Activated CD8-positive, alpha-beta T cell treated with anti-CD3 and anti-CD28 coated beads for 36 hours (primary cell): ENCODE measurements around the gene CNPPD1. TPM values are rescaled to one million over a fixed set of nuclear protein-coding genes. Genes with fewer than 3 reads are reported as not detected.

Source experiments
- ATAC-seq: fragments of 200-7000 bp; cut with Tn5 transposase; one replicate; pipeline ENCODE4 v1.10.0; 2021; ENCODE audit warnings: mild to moderate bottlenecking, moderate library complexity
- CTCF ChIA-PET: fragments of 350-600 bp; sonication (Branson Sonifier 250); formaldehyde crosslinking; loops from one replicate; lab custom pipeline; 2021; ENCODE audit warnings: antibody characterized with exemption; lab: Charles Lee
- POLR2A ChIA-PET: fragments of 350-600 bp; sonication (Branson Sonifier 250); formaldehyde crosslinking; loops from one replicate; lab custom pipeline; 2021; ENCODE audit warnings: antibody characterized with exemption; lab: Charles Lee
- DNase-seq: peaks from one replicate; pipeline ENCODE4 v3.0.0-alpha.2; 2020
- H3K27ac Mint-ChIP-seq: one replicate; pipeline ENCODE4 v1.8.0; 2021; ENCODE audit warnings: mild to moderate bottlenecking, mixed read lengths
- H3K27me3 Mint-ChIP-seq: one replicate; pipeline ENCODE4 v1.8.0; 2021; ENCODE audit warnings: mixed read lengths
- H3K36me3 Mint-ChIP-seq: one replicate; pipeline ENCODE4 v1.8.0; 2021; ENCODE audit warnings: low read depth, mixed read lengths
- H3K4me1 Mint-ChIP-seq: one replicate; pipeline ENCODE4 v1.8.0; 2021; ENCODE audit warnings: low read depth, mixed read lengths
- H3K4me3 Mint-ChIP-seq: one replicate; pipeline ENCODE4 v1.8.0; 2021; ENCODE audit warnings: mild to moderate bottlenecking, moderate library complexity, mixed read lengths
- H3K9me3 Mint-ChIP-seq: one replicate; pipeline ENCODE4 v1.8.0; 2021; ENCODE audit warnings: mixed read lengths
- intact Hi-C: fragments of 100-400 bp; cut with micrococcal nuclease; formaldehyde crosslinking; loops from one replicate; pipeline ENCODE4 v1.10.0; 2022
- total RNA-seq, 2 experiments: library from RNA; stranded (reverse); gene quantifications; one replicate each; pipeline ENCODE4 v1.2.3, GENCODE V29; 2021
- TF ChIP-seq, protein P1 (sequence below): fragments of 200-600 bp; IDR thresholded peaks from one replicate; pipeline ENCODE4 v1.8.0; 2022; ENCODE audit warnings: antibody characterized with exemption, mild to moderate bottlenecking

The CNPPD1 gene
- total RNA-seq, 2 experiments from 2014 or later: 38.6 to 38.7 TPM

GRCh38 chr2:219213486-219214071 lies 36.9 kb upstream of the CNPPD1 start:
- H3K27ac Mint-ChIP-seq: no peak overlapping the region
- H3K4me3 Mint-ChIP-seq: no peak overlapping the region
- H3K4me1 Mint-ChIP-seq: peaks cover 41% of the 10 kb centered on the region
- intact Hi-C loops: loop anchor here (5.0 kb wide), 1 partner anchor 51 kb away; the partner anchor contains the start of gene NHEJ1
- H3K27me3 Mint-ChIP-seq: no peaks in the 10 kb centered on the region
- CTCF ChIA-PET: interaction anchor here (3.4 to 6.7 kb wide), 3 partner anchors 41 to 82 kb away, joined by 13 to 49 read pairs (median 22); partner anchors contain the start of genes NHEJ1 and SLC23A3
- peaks cover 49% of the 10 kb centered on the region for H3K36me3 Mint-ChIP-seq
- ATAC-seq: no peak
- POLR2A ChIA-PET: interaction anchor here (1.5 kb wide), 1 partner anchor 13 kb away, joined by 4 read pairs; no protein-coding TSS in a partner anchor
- H3K9me3 Mint-ChIP-seq: no peaks in the 10 kb centered on the region
- TF ChIP-seq, protein P1, sequence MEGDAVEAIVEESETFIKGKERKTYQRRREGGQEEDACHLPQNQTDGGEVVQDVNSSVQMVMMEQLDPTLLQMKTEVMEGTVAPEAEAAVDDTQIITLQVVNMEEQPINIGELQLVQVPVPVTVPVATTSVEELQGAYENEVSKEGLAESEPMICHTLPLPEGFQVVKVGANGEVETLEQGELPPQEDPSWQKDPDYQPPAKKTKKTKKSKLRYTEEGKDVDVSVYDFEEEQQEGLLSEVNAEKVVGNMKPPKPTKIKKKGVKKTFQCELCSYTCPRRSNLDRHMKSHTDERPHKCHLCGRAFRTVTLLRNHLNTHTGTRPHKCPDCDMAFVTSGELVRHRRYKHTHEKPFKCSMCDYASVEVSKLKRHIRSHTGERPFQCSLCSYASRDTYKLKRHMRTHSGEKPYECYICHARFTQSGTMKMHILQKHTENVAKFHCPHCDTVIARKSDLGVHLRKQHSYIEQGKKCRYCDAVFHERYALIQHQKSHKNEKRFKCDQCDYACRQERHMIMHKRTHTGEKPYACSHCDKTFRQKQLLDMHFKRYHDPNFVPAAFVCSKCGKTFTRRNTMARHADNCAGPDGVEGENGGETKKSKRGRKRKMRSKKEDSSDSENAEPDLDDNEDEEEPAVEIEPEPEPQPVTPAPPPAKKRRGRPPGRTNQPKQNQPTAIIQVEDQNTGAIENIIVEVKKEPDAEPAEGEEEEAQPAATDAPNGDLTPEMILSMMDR: no peak
- no peak for DNase-seq

- Mint-ChIP-seq H3K36me3 (peaks cover 48% of the 10 kb centered on the region), H3K4me3 (no peak overlapping the region), H3K27me3 (no peaks in the 10 kb centered on the region), H3K27ac (no peak overlapping the region), H3K9me3 (no peaks in the 10 kb centered on the region), H3K4me1 (peaks cover 46% of the 10 kb centered on the region)
- DNase-seq (no peak), ATAC-seq (no peak)
- TF ChIP-seq, protein P1: no peak
- intact Hi-C loops: loop anchor here (5.0 kb wide), 1 partner anchor 51 kb away; the partner anchor contains the start of gene NHEJ1
- POLR2A ChIA-PET: interaction anchor here (1.3 to 1.5 kb wide), 3 partner anchors 9 to 64 kb away, joined by 3 to 4 read pairs (median 3); no protein-coding TSS in a partner anchor
- CTCF ChIA-PET: interaction anchor here (3.4 to 6.7 kb wide), 3 partner anchors 40 to 82 kb away, joined by 13 to 49 read pairs (median 22); partner anchors contain the start of genes NHEJ1 and SLC23A3
These were observed 36.3 kb upstream of the CNPPD1 start for GRCh38 chr2:219213026-219213415.

- peaks cover 44% of the 10 kb centered on the region for H3K36me3 Mint-ChIP-seq
- ATAC-seq (no peak), DNase-seq (no peak)
- ChIA-PET CTCF (interaction anchor here (0.6 to 6.7 kb wide), 8 partner anchors 8 to 84 kb away, joined by 3 to 49 read pairs (median 4); partner anchors contain the start of genes NHEJ1 and SLC23A3), POLR2A (interaction anchor here (2.0 kb wide), 1 partner anchor 39 kb away, joined by 7 read pairs; no protein-coding TSS in a partner anchor)
- H3K27me3 Mint-ChIP-seq: no peaks in the 10 kb centered on the region
- H3K4me1 Mint-ChIP-seq: peaks cover 43% of the 10 kb centered on the region
- TF ChIP-seq, protein P1: no peak
- no peaks in the 10 kb centered on the region for H3K9me3 Mint-ChIP-seq
- intact Hi-C loops: loop anchor here (5.0 kb wide), 1 partner anchor 49 kb away; the partner anchor contains the start of gene NHEJ1
- H3K4me3 Mint-ChIP-seq: no peak overlapping the region
- H3K27ac Mint-ChIP-seq: peak overlapping the region; percentile 64
These were observed 34.2 kb upstream of the CNPPD1 start for GRCh38 chr2:219210886-219211362.

- TF ChIP-seq, protein P1: no peak
- peaks cover 44% of the 10 kb centered on the region for H3K36me3 Mint-ChIP-seq
- H3K4me1 Mint-ChIP-seq: peaks cover 44% of the 10 kb centered on the region
- intact Hi-C loops: loop anchor here (5.0 kb wide), 1 partner anchor 48 kb away; the partner anchor contains the start of gene NHEJ1
- ATAC-seq: no peak
- DNase-seq: no peak
- no peaks in the 10 kb centered on the region for H3K27me3 Mint-ChIP-seq
- ChIA-PET POLR2A (interaction anchor here (1.3 to 2.0 kb wide), 4 partner anchors 9 to 50 kb away, joined by 4 to 9 read pairs (median 6); partner anchors contain the start of gene NHEJ1), CTCF (interaction anchor here (0.9 to 6.7 kb wide), 4 partner anchors 13 to 85 kb away, joined by 3 to 49 read pairs (median 13); partner anchors contain the start of genes NHEJ1 and SLC23A3)
- H3K4me3 Mint-ChIP-seq: no peak overlapping the region
- H3K9me3 Mint-ChIP-seq: no peaks in the 10 kb centered on the region
- peak overlapping the region; percentile 70 for H3K27ac Mint-ChIP-seq
These were observed 33.6 kb upstream of the CNPPD1 start for GRCh38 chr2:219210196-219210885.
